NCI-H1092 treated with DMSO at 0.1 percent for 48 hours (cell line): ENCODE data around the gene VCAN.
"Not testable (repeated sequence)": the region's sequence is repeated elsewhere in the genome, so short reads cannot be mapped to it uniquely, and the experiment has no call there.

Experiments used
- DNase-seq: peaks from one replicate; lab custom pipeline; 2025; lab: John Stamatoyannopoulos, UW

Gene VCAN

GRCh38 chr5:83471405-83472212, at the start of gene VCAN:
VCAN (plus strand) TSS chr5:83471744; CDS start chr5:83483519, 11,775 bp downstream.
- DNase-seq: no peak

- DNase-seq: no peak
Observed at GRCh38 chr5:83422284-83422683, 49.3 kb upstream of the VCAN start.

GRCh38 chr5:83426855-83427254, 44.7 kb upstream of the VCAN start:
- DNase-seq: no peak

- DNase-seq: no peak
Observed at GRCh38 chr5:83428126-83428525, 43.4 kb upstream of the VCAN start.

- DNase-seq: no peak
Observed at GRCh38 chr5:83428890-83429289, 42.7 kb upstream of the VCAN start.

GRCh38 chr5:83430130-83431010, 41.2 kb upstream of the VCAN start:
- peak; percentile 41 for DNase-seq

- DNase-seq: no peak
Observed at GRCh38 chr5:83433891-83434290, 37.7 kb upstream of the VCAN start.

GRCh38 chr5:83434946-83435345, 36.6 kb upstream of the VCAN start:
- DNase-seq: no peak

- DNase-seq: no peak
Observed at GRCh38 chr5:83436276-83436675, 35.3 kb upstream of the VCAN start.

- DNase-seq: not testable (repeated sequence)
Observed at GRCh38 chr5:83437697-83438096, 33.8 kb upstream of the VCAN start.

GRCh38 chr5:83440826-83441225, 30.7 kb upstream of the VCAN start:
- no peak for DNase-seq

- no peak for DNase-seq
Observed at GRCh38 chr5:83441747-83442146, 29.8 kb upstream of the VCAN start.

- no peak for DNase-seq
Observed at GRCh38 chr5:83443534-83443933, 28.0 kb upstream of the VCAN start.

- DNase-seq: no peak
Observed at GRCh38 chr5:83444445-83444844, 27.1 kb upstream of the VCAN start.

- no peak for DNase-seq
Observed at GRCh38 chr5:83446253-83446947, 25.1 kb upstream of the VCAN start.

GRCh38 chr5:83447533-83447932, 24.0 kb upstream of the VCAN start:
- no peak for DNase-seq

GRCh38 chr5:83450183-83450966, 21.2 kb upstream of the VCAN start:
- no peak for DNase-seq

GRCh38 chr5:83450967-83451248, 20.6 kb upstream of the VCAN start:
- DNase-seq: no peak

- no peak for DNase-seq
Observed at GRCh38 chr5:83451955-83452354, 19.6 kb upstream of the VCAN start.

- no peak for DNase-seq
Observed at GRCh38 chr5:83453937-83454336, 17.6 kb upstream of the VCAN start.

- no peak for DNase-seq
Observed at GRCh38 chr5:83464261-83464660, 7.3 kb upstream of the VCAN start.
